HG03196 (cell line): ENCODE results near the gene GSTA1.
"Not testable (repeated sequence)": the region's sequence is repeated elsewhere in the genome, so short reads cannot be mapped to it uniquely, and the experiment has no call there.

Experiments used
- ATAC-seq: cut with Tn5 transposase; IDR thresholded peaks from one replicate; pipeline ENCODE4 v1.9.1; 2021; ENCODE audit not compliant: unreplicated experiment

GSTA1 gene

GRCh38 chr6:52809777-52810176 is 6.2 kb upstream of the GSTA1 start:
- ATAC-seq: not testable (repeated sequence)

GRCh38 chr6:52808660-52809059 is 5.0 kb upstream of the GSTA1 start:
- ATAC-seq: no peak

- ATAC-seq: no peak
These were observed 810 bp downstream of the GSTA1 start for GRCh38 chr6:52802806-52803205.

- ATAC-seq: no peak
These were observed 2.3 kb downstream of the GSTA1 start for GRCh38 chr6:52801188-52801841.

- not testable (repeated sequence) for ATAC-seq
These were observed 4.3 kb downstream of the GSTA1 start for GRCh38 chr6:52799272-52799671.

- ATAC-seq: not testable (repeated sequence)
These were observed 9.2 kb downstream of the GSTA1 start for GRCh38 chr6:52794366-52794765.

- ATAC-seq: no peak
These were observed 12.8 kb downstream of the GSTA1 start for GRCh38 chr6:52790861-52791260.

- not testable (repeated sequence) for ATAC-seq
These were observed 14.0 kb downstream of the GSTA1 start for GRCh38 chr6:52789658-52790057.

- no peak for ATAC-seq
These were observed 15.1 kb downstream of the GSTA1 start for GRCh38 chr6:52788478-52788877.

GRCh38 chr6:52787917-52788316 is 15.7 kb downstream of the GSTA1 start:
- no peak for ATAC-seq

GRCh38 chr6:52786249-52786956 is 17.2 kb downstream of the GSTA1 start:
- ATAC-seq: no peak

GRCh38 chr6:52782696-52783274 is 20.8 kb downstream of the GSTA1 start:
- ATAC-seq: not testable (repeated sequence)

- not testable (repeated sequence) for ATAC-seq
These were observed 21.4 kb downstream of the GSTA1 start for GRCh38 chr6:52782209-52782608.

GRCh38 chr6:52779237-52779636 is 24.4 kb downstream of the GSTA1 start:
- ATAC-seq: no peak

GRCh38 chr6:52776711-52777351 is 26.8 kb downstream of the GSTA1 start:
- ATAC-seq: not testable (repeated sequence)

- not testable (repeated sequence) for ATAC-seq
These were observed 34.2 kb downstream of the GSTA1 start for GRCh38 chr6:52769399-52769798.

GRCh38 chr6:52767658-52768057 is 36.0 kb downstream of the GSTA1 start:
- not testable (repeated sequence) for ATAC-seq

GRCh38 chr6:52763322-52763916 is 40.2 kb downstream of the GSTA1 start, which contains the start of gene GSTA2:
Gene GSTA2, minus strand, starts transcription at chr6:52763475. Its CDS starts 5,528 bp downstream, at chr6:52757947.
- not testable (repeated sequence) for ATAC-seq

- ATAC-seq: not testable (repeated sequence)
These were observed 41.7 kb downstream of the GSTA1 start for GRCh38 chr6:52761673-52762491.

GRCh38 chr6:52760105-52760765 is 43.4 kb downstream of the GSTA1 start:
- no peak for ATAC-seq
